Measurements from ENCODE around the gene COQ10A. TPM values are rescaled to one million over a fixed set of nuclear protein-coding genes. Genes with fewer than 3 reads are reported as not detected.

Gene COQ10A
- total and polyA plus RNA-seq, 4 donors: 3.2 to 40.7 (median 15.5) TPM

DNA sequence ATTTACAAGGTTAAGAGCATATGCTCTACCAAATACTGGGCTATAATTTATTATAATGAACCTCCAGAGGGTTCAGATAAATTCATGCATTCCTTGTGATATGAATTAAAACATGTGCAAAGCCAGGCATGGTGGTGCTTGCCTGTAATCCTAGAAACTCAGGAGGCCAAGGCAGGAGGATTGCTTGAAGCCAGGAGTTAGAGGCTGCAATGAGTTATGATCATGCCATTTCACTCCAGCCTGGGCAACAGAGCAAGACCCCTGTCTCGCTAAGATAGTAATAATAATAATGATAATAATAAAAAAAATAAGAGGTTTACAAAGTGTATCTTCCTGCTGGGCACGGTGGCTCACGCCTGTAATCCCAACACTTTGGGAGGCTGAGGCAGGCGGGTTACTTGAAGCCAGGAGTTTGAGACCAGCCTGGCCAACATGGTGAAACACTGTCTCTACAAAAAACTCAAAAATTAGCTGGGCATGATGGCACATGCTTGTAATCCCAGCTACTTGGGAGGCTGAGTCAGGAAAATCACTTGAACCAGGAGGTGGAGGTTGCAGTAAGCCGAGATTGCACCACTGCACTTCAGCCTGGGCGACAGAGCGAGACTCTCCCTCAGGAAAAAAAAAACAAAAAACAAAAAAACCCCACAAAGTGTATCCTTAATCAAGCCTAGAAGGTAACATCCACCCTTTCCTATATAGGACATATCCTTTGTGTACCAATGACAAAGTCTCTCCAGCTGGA lies 40.7 kb downstream of the COQ10A start:
- Histone ChIP-seq H3K4me1 (ENCODE audit: control insufficient read depth in 4 of 4, insufficient read depth in 4 of 4, low read length in 3 of 4) (peaks cover 1 to 30% (median 19%) of the 10 kb centered on the region in 4 donors), H3K9me3 (ENCODE audit: control insufficient read depth in 4 of 4, low read length in 3 of 4) (no peaks in the 10 kb centered on the region), H3K27me3 (ENCODE audit: control insufficient read depth in 4 of 4, insufficient read depth in 4 of 4, low read length in 3 of 4) (no peaks in the 10 kb centered on the region), H3K27ac (ENCODE audit: low read depth in 1 of 2, low read length in 2 of 2) (no peak overlapping the region), H3K36me3 (ENCODE audit: control insufficient read depth in 4 of 4, insufficient read depth in 3 of 4, low read depth in 1 of 4, low read length in 3 of 4) (peaks cover 9 to 26% (median 18%) of the 10 kb centered on the region in 4 donors), H3K4me3 (ENCODE audit: low read depth in 1 of 3, low read length in 3 of 3) (no peak overlapping the region), H3K9ac (ENCODE audit: low read depth in 1 of 2, low read length in 2 of 2) (no peak overlapping the region)
- TF ChIP-seq FOXA1 (IDR thresholded peaks at IDR 0.05) (no peak), HNF4G (IDR thresholded peaks at IDR 0.05) (no peak), RAD21 (IDR thresholded peaks at IDR 0.05) (no peak), SP1 (IDR thresholded peaks at IDR 0.05) (no peak), EGR1 (IDR thresholded peaks at IDR 0.05; ENCODE audit: low read depth in 2 of 2) (no peak), GABPA (IDR thresholded peaks at IDR 0.05 in 1 of 2, conservative IDR thresholded peaks at IDR 0.05 in 1 of 2) (no peak)
- TF ChIP-seq, protein P1, sequence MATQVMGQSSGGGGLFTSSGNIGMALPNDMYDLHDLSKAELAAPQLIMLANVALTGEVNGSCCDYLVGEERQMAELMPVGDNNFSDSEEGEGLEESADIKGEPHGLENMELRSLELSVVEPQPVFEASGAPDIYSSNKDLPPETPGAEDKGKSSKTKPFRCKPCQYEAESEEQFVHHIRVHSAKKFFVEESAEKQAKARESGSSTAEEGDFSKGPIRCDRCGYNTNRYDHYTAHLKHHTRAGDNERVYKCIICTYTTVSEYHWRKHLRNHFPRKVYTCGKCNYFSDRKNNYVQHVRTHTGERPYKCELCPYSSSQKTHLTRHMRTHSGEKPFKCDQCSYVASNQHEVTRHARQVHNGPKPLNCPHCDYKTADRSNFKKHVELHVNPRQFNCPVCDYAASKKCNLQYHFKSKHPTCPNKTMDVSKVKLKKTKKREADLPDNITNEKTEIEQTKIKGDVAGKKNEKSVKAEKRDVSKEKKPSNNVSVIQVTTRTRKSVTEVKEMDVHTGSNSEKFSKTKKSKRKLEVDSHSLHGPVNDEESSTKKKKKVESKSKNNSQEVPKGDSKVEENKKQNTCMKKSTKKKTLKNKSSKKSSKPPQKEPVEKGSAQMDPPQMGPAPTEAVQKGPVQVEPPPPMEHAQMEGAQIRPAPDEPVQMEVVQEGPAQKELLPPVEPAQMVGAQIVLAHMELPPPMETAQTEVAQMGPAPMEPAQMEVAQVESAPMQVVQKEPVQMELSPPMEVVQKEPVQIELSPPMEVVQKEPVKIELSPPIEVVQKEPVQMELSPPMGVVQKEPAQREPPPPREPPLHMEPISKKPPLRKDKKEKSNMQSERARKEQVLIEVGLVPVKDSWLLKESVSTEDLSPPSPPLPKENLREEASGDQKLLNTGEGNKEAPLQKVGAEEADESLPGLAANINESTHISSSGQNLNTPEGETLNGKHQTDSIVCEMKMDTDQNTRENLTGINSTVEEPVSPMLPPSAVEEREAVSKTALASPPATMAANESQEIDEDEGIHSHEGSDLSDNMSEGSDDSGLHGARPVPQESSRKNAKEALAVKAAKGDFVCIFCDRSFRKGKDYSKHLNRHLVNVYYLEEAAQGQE (IDR thresholded peaks at IDR 0.05): no peak
- TF ChIP-seq, protein P2, sequence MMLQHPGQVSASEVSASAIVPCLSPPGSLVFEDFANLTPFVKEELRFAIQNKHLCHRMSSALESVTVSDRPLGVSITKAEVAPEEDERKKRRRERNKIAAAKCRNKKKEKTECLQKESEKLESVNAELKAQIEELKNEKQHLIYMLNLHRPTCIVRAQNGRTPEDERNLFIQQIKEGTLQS (IDR thresholded peaks at IDR 0.05): no peak
- DNase-seq (ENCODE audit: low spot score): no peak
- 96% methylated on average over 7 of the region's 7 CpGs for WGBS

DNA sequence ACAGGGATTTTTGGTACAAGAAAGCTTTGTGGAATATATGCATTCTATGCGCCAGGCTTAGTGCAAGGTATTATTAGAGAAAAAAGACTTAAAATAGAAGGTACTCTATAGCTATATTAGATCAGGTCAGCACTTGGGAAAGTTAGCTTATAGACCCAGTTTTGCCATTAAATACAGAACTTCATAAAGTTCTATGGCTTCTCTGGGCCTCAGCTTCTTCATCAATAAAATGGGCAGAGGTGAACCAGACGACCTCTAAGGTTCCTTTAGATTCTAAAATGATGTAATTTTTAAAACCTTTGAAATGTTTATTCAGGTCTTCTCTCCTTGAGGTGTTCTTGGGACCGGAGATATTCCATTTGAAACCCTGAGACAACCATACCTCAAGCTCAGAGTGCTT lies 42.0 kb downstream of the COQ10A start:
- no peak overlapping the region for H3K4me3 ChIP-seq (ENCODE audit: low read depth in 1 of 3, low read length in 3 of 3)
- TF ChIP-seq RXRA (IDR thresholded peaks at IDR 0.05): no peak
- TF ChIP-seq, protein P1 (IDR thresholded peaks at IDR 0.05): no peak
- H3K27ac ChIP-seq (ENCODE audit: low read depth in 1 of 2, low read length in 2 of 2): no peak overlapping the region
- H3K9me3 ChIP-seq (ENCODE audit: control insufficient read depth in 4 of 4, low read length in 3 of 4): no peaks in the 10 kb centered on the region
- DNase-seq (ENCODE audit: low spot score): no peak
- peaks cover 1 to 21% (median 9%) of the 10 kb centered on the region in 4 donors for H3K4me1 ChIP-seq (ENCODE audit: control insufficient read depth in 4 of 4, insufficient read depth in 4 of 4, low read length in 3 of 4)
- H3K36me3 ChIP-seq (ENCODE audit: control insufficient read depth in 4 of 4, insufficient read depth in 3 of 4, low read depth in 1 of 4, low read length in 3 of 4): peaks cover 9 to 26% (median 19%) of the 10 kb centered on the region in 4 donors
- no peak overlapping the region for H3K9ac ChIP-seq (ENCODE audit: low read depth in 1 of 2, low read length in 2 of 2)
- H3K27me3 ChIP-seq (ENCODE audit: control insufficient read depth in 4 of 4, insufficient read depth in 4 of 4, low read length in 3 of 4): no peaks in the 10 kb centered on the region
- WGBS: 94% methylated on average over 3 of the region's 3 CpGs
